Hematopoietic multipotent progenitor cell treated with erythropoietin and hydrocortisone succinate and interleukin-3 and kit ligand, for 15 days (in vitro differentiated cells): ENCODE results near the gene HOTAIR.

Experiments used
- DNase-seq: peaks from one replicate; pipeline ENCODE4 v3.0.0-alpha.2; 2015; ENCODE audit warnings: low spot score

Gene HOTAIR

DNA sequence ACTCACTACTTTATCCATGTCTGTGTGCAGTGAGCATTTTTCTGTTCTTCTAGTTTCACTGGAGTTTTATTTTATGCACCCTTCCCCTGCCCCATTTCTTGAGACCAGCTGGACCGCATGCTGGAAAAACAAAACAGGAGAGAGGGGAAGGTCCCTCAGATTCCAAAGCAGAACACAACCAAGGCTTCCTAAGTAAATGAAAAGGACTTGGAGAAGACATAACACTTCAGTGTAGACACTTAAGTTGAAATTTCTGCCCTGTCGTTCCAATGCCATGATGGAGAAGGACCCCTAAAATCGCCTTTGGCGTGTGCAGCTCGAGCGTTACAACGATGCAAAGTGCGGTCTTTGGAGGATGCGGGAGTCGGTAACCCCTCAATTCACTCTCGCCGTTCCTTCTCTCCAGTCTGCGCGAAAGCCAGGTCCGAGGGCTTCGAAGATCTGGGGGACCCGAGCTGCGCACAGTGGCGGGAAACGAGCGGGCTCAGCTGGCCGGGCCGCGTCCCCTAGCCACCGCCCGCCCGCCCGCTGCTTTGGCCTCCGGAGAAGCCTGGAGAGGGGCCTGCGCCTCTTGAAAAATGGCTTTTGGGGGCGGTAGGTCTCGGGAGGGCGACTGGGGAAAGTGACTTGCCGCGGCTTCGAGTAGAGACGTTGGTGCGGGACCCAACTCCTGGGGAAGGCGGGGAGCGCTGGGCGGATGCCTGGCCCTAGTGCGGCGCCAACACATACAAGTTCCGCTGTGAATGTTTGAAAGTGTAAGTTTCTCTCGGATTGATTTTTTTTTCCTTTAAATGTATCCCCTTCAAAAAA is 47.3 kb downstream of the HOTAIR start:
- no peak for DNase-seq

DNA sequence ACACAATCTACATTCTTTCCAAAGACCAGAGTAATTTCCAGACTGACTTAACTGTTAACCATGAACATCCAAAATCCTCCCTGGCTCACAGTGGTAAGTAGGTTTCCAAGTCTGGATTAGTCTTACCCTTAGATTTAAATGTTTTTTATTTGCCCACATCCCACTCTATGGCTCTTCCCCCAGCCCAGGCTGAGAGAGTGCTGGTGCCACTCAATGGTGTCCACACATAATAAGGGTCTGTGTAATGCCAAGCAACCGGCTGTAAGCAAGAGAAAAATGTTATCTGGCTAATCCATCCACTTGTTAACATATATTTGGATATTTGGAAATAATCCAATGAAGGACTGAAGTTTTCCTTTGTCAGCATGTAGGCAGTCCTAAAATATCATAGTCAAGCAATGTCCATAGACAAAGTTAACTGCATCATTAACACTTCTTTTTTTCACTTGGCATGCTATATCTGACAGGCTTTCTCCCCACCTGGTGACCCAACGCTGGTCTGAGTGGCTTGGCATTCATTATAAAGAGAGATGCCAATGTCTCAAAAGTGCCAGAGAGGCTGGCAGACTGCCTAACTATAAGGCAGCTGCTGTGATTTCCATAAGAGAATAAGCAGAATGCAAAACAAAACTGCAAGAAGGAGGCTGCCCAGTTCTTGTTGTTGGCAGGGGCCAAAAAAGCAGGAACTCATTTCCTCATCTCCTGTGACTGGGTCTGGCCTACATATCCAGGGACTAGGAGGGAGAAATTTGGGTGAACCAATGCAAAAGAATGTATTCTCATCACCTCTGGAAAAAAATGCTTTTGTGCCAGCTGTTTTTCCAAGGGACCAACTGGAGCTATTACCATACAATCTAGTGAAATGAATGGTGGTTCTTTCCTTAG is 50.0 kb downstream of the HOTAIR start:
- DNase-seq: no peak

DNA sequence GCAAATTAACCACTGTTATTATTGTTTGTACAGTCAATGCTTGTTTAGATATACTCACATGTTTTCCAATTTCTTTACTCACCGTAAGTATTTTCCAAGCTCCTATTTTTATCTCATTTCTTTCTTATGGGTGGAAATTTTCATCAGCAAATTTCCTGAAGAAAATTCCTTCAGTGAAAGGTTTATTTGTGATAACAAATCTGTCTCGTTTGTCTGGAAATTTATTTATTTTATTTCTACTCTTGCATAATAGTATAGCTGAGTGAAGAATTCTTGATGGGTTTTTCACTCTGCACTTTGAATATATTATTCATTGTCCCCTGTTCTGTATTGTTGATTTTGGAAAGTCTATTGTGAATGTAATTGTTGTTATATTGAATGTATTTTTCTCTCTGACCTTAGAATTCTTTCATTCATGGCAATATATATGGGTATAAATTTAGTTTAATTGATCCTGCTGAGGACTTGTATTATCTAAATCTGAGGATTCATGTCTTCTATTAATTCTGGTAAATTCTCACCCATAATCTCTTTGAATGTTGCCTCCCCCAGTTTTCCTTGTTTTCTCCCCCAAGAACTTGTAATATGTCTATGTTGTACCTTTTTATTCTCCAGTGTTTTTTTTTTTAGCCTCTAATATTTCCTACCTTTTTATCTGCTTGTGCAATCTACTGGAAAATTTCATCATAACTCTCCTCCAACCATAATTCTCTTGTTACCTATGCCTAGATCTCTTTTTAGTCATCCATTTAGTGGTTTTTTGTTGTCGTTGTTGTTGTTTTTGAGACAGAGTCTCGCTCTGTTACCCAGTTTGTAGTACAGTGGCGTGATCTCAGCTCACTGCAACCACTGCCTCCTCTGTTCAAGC is 57.7 kb downstream of the HOTAIR start:
- DNase-seq: no peak
